Measurements from ENCODE around the gene MAD2L2.

MAD2L2 gene

GRCh38 chr1:11640944-11641343 is 40.0 kb downstream of the MAD2L2 start:
- DNase-seq (ENCODE audit: low read depth), result no peak
- H3K4me3 ChIP-seq (ENCODE audit: control insufficient read depth, low read depth, low read length), result no peak overlapping the region

GRCh38 chr1:11640101-11640500 is 40.8 kb downstream of the MAD2L2 start:
- no peak overlapping the region for H3K4me3 ChIP-seq (ENCODE audit: control insufficient read depth, low read depth, low read length)
- DNase-seq (ENCODE audit: low read depth), result no peak
- no peak for TF ChIP-seq CTCF (IDR thresholded peaks at IDR 0.05; ENCODE audit: control insufficient read depth, insufficient read depth, low read depth, low read length, missing control alignments)

More at GRCh38 chr1:11640944-11641343, 40.0 kb downstream of the MAD2L2 start:
- no peak for TF ChIP-seq CTCF (IDR thresholded peaks at IDR 0.05; ENCODE audit: control insufficient read depth, insufficient read depth, low read depth, low read length, missing control alignments)

GRCh38 chr1:11639372-11639771 is 41.6 kb downstream of the MAD2L2 start:
- no peak overlapping the region for H3K4me3 ChIP-seq (ENCODE audit: control insufficient read depth, low read depth, low read length)
- DNase-seq (ENCODE audit: low read depth), result no peak
- TF ChIP-seq CTCF (IDR thresholded peaks at IDR 0.05; ENCODE audit: control insufficient read depth, insufficient read depth, low read depth, low read length, missing control alignments), result no peak

- TF ChIP-seq CTCF (IDR thresholded peaks at IDR 0.05; ENCODE audit: control insufficient read depth, insufficient read depth, low read depth, low read length, missing control alignments), result no peak
- DNase-seq (ENCODE audit: low read depth), result no peak
- no peak overlapping the region for H3K4me3 ChIP-seq (ENCODE audit: control insufficient read depth, low read depth, low read length)
Observed at GRCh38 chr1:11638121-11638520, 42.8 kb downstream of the MAD2L2 start.

GRCh38 chr1:11634365-11635192 is 46.4 kb downstream of the MAD2L2 start:
- H3K4me3 ChIP-seq (ENCODE audit: control insufficient read depth, low read depth, low read length), result no peak overlapping the region
- no peak for DNase-seq (ENCODE audit: low read depth)
- TF ChIP-seq CTCF (IDR thresholded peaks at IDR 0.05; ENCODE audit: control insufficient read depth, insufficient read depth, low read depth, low read length, missing control alignments), result no peak

- H3K4me3 ChIP-seq (ENCODE audit: control insufficient read depth, low read depth, low read length), result no peak overlapping the region
- TF ChIP-seq CTCF (IDR thresholded peaks at IDR 0.05; ENCODE audit: control insufficient read depth, insufficient read depth, low read depth, low read length, missing control alignments), result no peak
- no peak for DNase-seq (ENCODE audit: low read depth)
Observed at GRCh38 chr1:11629184-11630016, 51.5 kb downstream of the MAD2L2 start.
